ENCODE data around the gene EYA2.

- TF ChIP-seq EZH2 (IDR thresholded peaks at IDR 0.05; ENCODE audit: borderline replicate concordance) (no peak), CTCF (IDR thresholded peaks at IDR 0.05; ENCODE audit: poor library complexity) (no peak)
Observed at GRCh38 chr20:47055699-47056369, 161.2 kb downstream of the EYA2 start.

Data from hepatocyte (in vitro differentiated cells).